Mucosa of stomach (tissue), 1 donor: ENCODE data around the gene UTP20.

Experiments used
- H3K27me3 ChIP-seq: one replicate; pipeline ENCODE4 v1.7.0; 2013; ENCODE audit warnings: mild to moderate bottlenecking, low read length; ENCODE audit not compliant: control insufficient read depth, insufficient read depth
- H3K36me3 ChIP-seq: one replicate; pipeline ENCODE4 v1.7.0; 2013; ENCODE audit warnings: low read length; ENCODE audit not compliant: control insufficient read depth, insufficient read depth
- H3K4me1 ChIP-seq: one replicate; pipeline ENCODE4 v1.7.0; 2013; ENCODE audit warnings: mild to moderate bottlenecking, low read length; ENCODE audit not compliant: control insufficient read depth, insufficient read depth
- H3K4me3 ChIP-seq: one replicate; pipeline ENCODE4 v1.7.0; 2013; ENCODE audit warnings: low read length
- H3K9ac ChIP-seq: one replicate; pipeline ENCODE4 v1.7.0; 2013; ENCODE audit warnings: mild to moderate bottlenecking, low read length, moderate library complexity
- H3K9me3 ChIP-seq: one replicate; pipeline ENCODE4 v1.7.0; 2013; ENCODE audit warnings: mild to moderate bottlenecking, low read length, moderate library complexity; ENCODE audit not compliant: control insufficient read depth
- donor health status: Pancreatic carcinoma.

UTP20 gene

DNA sequence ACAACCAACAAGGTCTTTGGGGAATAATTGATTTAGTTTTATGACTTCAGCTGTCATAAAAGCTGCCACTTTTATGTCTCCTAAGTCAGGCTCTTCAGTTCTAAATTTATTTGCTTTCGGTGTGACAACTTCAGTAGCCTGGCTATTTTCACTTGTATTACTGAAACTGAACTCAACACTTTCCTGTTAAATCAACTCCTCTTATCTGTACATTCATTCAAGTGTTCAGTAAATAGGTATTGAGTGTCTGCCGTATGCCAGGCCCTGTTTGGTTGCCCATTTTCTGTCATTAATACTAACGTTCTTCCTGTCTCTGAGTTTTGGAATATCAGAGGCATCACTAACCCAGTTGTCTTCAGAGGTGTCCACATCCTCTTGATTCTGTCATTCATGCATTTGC lies 7.5 kb downstream of the UTP20 start:
- Histone ChIP-seq H3K27me3 (no peaks in the 10 kb centered on the region), H3K4me3 (no peak overlapping the region), H3K9me3 (no peaks in the 10 kb centered on the region), H3K9ac (no peak overlapping the region), H3K4me1 (no peaks in the 10 kb centered on the region), H3K36me3 (no peaks in the 10 kb centered on the region)

DNA sequence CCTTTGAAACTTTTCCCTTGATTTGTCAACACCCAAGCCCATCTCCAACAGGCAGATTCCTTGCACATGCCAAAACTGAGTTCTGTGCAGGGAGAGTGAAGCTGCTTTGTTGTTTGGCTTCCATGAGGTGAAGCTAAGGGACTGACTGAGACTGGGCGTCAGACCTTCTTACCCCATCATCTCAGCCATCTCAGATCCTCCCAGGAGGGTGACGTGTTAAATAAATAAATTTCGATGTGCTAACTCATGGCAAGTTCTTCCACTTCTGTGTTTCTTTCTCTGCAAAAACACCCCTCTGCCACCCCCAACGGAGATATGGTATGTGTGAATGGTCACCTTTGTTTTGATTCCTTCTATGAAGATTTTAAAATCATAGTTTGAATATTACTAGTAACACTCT lies 17.8 kb downstream of the UTP20 start:
- no peaks in the 10 kb centered on the region for H3K9me3 ChIP-seq
- no peaks in the 10 kb centered on the region for H3K27me3 ChIP-seq
- H3K36me3 ChIP-seq: no peaks in the 10 kb centered on the region
- no peak overlapping the region for H3K4me3 ChIP-seq
- H3K4me1 ChIP-seq: no peaks in the 10 kb centered on the region
- H3K9ac ChIP-seq: no peak overlapping the region

- Histone ChIP-seq H3K9ac (no peak overlapping the region), H3K4me3 (no peak overlapping the region), H3K9me3 (no peaks in the 10 kb centered on the region), H3K27me3 (no peaks in the 10 kb centered on the region), H3K36me3 (no peaks in the 10 kb centered on the region), H3K4me1 (no peaks in the 10 kb centered on the region)
Measured at GRCh38 chr12:101298426-101298825, 18.5 kb downstream of the UTP20 start.

DNA sequence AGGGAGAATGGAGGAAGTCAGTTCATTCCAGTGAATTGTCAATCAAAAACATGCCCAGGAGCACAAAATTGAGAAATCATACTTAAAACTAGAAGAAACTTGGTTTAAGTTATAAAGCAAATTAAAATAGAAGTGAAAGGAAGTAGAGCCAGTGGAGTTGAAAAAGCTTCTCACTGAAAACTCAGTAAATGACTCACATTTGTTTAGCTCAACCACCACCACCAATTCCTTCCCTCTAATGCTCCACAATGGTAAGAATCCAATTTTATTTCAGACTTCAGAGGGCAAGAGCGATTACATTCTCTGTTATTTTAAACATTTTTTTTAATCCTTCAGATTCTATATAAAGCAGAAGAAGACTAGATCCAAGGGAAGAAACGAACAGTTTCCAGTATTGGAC lies 19.4 kb downstream of the UTP20 start:
- Histone ChIP-seq H3K9ac (no peak overlapping the region), H3K4me3 (no peak overlapping the region), H3K9me3 (no peaks in the 10 kb centered on the region), H3K27me3 (no peaks in the 10 kb centered on the region), H3K36me3 (no peaks in the 10 kb centered on the region), H3K4me1 (no peaks in the 10 kb centered on the region)

DNA sequence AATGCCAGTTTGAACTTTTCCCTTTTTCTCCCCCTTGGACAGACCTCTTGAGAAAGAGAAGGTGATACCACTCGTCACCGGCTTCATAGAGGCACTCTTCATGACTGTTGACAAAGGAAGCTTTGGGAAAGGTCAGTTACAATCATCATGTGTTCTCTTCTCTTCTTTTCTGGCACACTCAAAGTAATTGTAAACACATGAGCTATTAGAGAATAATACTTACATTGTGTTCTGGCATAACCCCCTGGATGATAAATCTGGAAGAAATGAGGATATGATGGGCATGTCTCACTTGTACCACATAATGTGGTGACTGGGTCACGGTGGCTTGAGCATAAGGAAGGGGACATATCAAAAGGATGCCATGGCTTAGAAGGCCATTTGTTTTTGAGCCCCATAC lies 20.0 kb downstream of the UTP20 start:
- no peaks in the 10 kb centered on the region for H3K4me1 ChIP-seq
- H3K27me3 ChIP-seq: no peaks in the 10 kb centered on the region
- H3K9me3 ChIP-seq: no peaks in the 10 kb centered on the region
- no peak overlapping the region for H3K9ac ChIP-seq
- no peak overlapping the region for H3K4me3 ChIP-seq
- no peaks in the 10 kb centered on the region for H3K36me3 ChIP-seq

GRCh38 chr12:101302741-101303140 lies 22.8 kb downstream of the UTP20 start:
- Histone ChIP-seq H3K36me3 (no peaks in the 10 kb centered on the region), H3K9me3 (no peaks in the 10 kb centered on the region), H3K27me3 (no peaks in the 10 kb centered on the region), H3K4me3 (no peak overlapping the region), H3K4me1 (no peaks in the 10 kb centered on the region), H3K9ac (no peak overlapping the region)

GRCh38 chr12:101305226-101305779 lies 25.4 kb downstream of the UTP20 start:
- H3K9me3 ChIP-seq: no peaks in the 10 kb centered on the region
- no peak overlapping the region for H3K4me3 ChIP-seq
- H3K27me3 ChIP-seq: no peaks in the 10 kb centered on the region
- H3K36me3 ChIP-seq: no peaks in the 10 kb centered on the region
- no peaks in the 10 kb centered on the region for H3K4me1 ChIP-seq
- H3K9ac ChIP-seq: no peak overlapping the region

DNA sequence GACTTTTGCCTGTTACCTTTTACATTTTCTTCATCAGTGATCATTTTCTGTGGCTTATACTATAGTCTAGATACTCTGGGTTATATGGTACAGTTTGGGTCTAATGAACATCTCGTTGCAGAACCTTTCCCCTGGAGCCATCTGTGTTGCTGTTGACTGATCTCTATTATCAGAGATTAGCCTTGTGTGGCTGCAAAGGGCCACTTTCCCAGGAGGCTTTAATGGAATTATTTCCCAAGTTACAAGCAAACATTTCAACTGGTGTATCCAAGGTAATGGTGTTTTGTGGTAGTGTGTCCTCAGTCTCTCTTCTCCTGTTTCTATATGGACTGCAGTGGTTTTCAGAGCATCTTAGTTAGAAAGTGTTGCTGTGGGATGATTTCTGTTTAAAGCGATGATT lies 25.9 kb downstream of the UTP20 start:
- no peaks in the 10 kb centered on the region for H3K27me3 ChIP-seq
- H3K4me1 ChIP-seq: no peaks in the 10 kb centered on the region
- H3K4me3 ChIP-seq: no peak overlapping the region
- no peaks in the 10 kb centered on the region for H3K9me3 ChIP-seq
- peaks cover 3% of the 10 kb centered on the region for H3K36me3 ChIP-seq
- H3K9ac ChIP-seq: no peak overlapping the region

GRCh38 chr12:101322480-101322879 lies 42.6 kb downstream of the UTP20 start:
- Histone ChIP-seq H3K27me3 (no peaks in the 10 kb centered on the region), H3K36me3 (peaks cover 1% of the 10 kb centered on the region), H3K4me3 (no peak overlapping the region), H3K4me1 (no peaks in the 10 kb centered on the region), H3K9me3 (no peaks in the 10 kb centered on the region), H3K9ac (no peak overlapping the region)

DNA sequence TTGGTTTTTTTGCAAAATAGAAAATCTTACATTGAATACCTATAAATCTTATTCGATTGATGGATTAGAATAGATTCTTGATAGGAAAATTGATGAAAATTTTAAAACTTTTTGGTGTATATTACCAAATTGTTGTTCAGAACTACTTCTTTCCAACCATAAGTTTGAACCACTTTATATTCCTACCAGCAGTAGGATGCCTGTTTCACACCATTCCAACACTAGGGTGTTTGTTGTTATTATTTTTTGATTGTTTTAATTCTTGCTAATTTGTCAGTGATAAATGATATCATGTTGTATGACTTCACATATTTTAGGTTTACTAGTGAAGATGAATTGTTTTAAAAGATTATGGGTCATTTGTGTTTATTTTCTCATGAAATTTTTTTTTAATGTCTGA lies 43.4 kb downstream of the UTP20 start:
- no peaks in the 10 kb centered on the region for H3K4me1 ChIP-seq
- H3K27me3 ChIP-seq: no peaks in the 10 kb centered on the region
- H3K9me3 ChIP-seq: no peaks in the 10 kb centered on the region
- no peaks in the 10 kb centered on the region for H3K36me3 ChIP-seq
- H3K9ac ChIP-seq: no peak overlapping the region
- no peak overlapping the region for H3K4me3 ChIP-seq

- H3K4me1 ChIP-seq: no peaks in the 10 kb centered on the region
- H3K4me3 ChIP-seq: no peak overlapping the region
- no peaks in the 10 kb centered on the region for H3K9me3 ChIP-seq
- no peaks in the 10 kb centered on the region for H3K36me3 ChIP-seq
- no peaks in the 10 kb centered on the region for H3K27me3 ChIP-seq
- H3K9ac ChIP-seq: no peak overlapping the region
Measured at GRCh38 chr12:101325590-101325989, 45.7 kb downstream of the UTP20 start.

DNA sequence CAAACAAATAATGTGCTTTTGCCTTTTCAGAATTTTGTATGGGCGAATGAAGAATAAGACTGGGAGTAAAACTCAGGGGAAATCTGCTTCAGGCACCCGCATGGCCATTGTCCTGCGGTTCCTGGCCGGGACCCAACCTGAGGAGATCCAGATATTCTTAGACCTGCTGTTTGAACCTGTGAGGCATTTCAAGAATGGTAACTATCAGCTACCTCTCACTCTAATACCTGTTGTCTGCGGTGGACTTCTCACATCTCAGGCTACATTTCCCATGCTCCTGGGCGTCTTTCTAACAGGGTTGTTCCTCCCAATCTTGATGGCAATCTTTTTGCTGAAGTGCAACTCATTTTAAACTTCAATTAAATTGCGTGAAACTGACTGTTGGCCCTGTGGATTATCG lies 47.1 kb downstream of the UTP20 start:
- no peak overlapping the region for H3K4me3 ChIP-seq
- no peaks in the 10 kb centered on the region for H3K27me3 ChIP-seq
- H3K9me3 ChIP-seq: no peaks in the 10 kb centered on the region
- H3K4me1 ChIP-seq: no peaks in the 10 kb centered on the region
- H3K9ac ChIP-seq: no peak overlapping the region
- H3K36me3 ChIP-seq: no peaks in the 10 kb centered on the region

DNA sequence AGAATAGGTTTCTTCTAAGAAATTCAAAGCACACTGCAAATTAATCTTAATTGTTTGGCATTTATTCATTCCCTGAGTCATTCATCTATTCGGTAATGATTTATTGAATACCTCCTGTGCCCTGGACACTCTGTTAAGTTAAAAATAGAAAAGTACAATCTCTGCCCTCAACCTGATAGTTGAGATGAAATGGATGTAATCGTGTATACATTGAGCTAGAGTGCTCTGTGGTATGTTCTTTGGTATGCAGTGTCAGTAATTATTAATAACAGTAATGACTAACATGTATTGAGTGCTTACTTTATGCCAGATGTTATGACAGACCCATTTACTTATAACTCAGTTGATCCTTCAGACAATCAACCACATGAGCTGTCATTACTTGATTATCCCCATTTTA lies 47.6 kb downstream of the UTP20 start:
- Histone ChIP-seq H3K4me1 (no peaks in the 10 kb centered on the region), H3K27me3 (no peaks in the 10 kb centered on the region), H3K36me3 (no peaks in the 10 kb centered on the region), H3K9ac (no peak overlapping the region), H3K9me3 (no peaks in the 10 kb centered on the region), H3K4me3 (no peak overlapping the region)
